Mesothelial cell of epicardium (in vitro differentiated cells): ENCODE measurements around the gene REPS1. TPM values are rescaled to one million over a fixed set of nuclear protein-coding genes. Genes with fewer than 3 reads are reported as not detected.

Experiments
- DNase-seq, 2 experiments: peaks; one replicate each; pipeline ENCODE4 v3.0.0; 2021; ENCODE audit warnings: low spot score in 2 of 2; ENCODE audit not compliant: unreplicated experiment in 2 of 2
- H3K27ac Mint-ChIP-seq: 2 replicates; pipeline ENCODE4 v1.8.0; 2021; ENCODE audit warnings: mixed read lengths
- H3K27me3 Mint-ChIP-seq: 2 replicates; pipeline ENCODE4 v1.8.0; 2021; ENCODE audit warnings: low read depth, mixed read lengths
- H3K36me3 Mint-ChIP-seq: 2 replicates; pipeline ENCODE4 v1.8.0; 2021; ENCODE audit warnings: mixed read lengths
- H3K4me1 Mint-ChIP-seq: 2 replicates; pipeline ENCODE4 v1.8.0; 2021; ENCODE audit warnings: mixed read lengths
- H3K4me3 Mint-ChIP-seq: 2 replicates; pipeline ENCODE4 v1.8.0; 2021; ENCODE audit warnings: mild to moderate bottlenecking, moderate library complexity, mixed read lengths
- H3K9me3 Mint-ChIP-seq: 2 replicates; pipeline ENCODE4 v1.8.0; 2021; ENCODE audit warnings: mixed read lengths
- total RNA-seq: library from RNA; stranded (reverse); gene quantifications from 3 replicates; pipeline ENCODE4 v1.2.1, GENCODE V29; 2021
- TF ChIP-seq, protein P1 (sequence below): fragments of 200-600 bp; sonication (generic); IDR thresholded peaks from one replicate; pipeline ENCODE4 v1.5.0; 2021; ENCODE audit warnings: antibody characterized with exemption; ENCODE audit not compliant: unreplicated experiment

Gene REPS1
- total RNA-seq, 1 donor from 2014 or later: 95.4 TPM

DNA sequence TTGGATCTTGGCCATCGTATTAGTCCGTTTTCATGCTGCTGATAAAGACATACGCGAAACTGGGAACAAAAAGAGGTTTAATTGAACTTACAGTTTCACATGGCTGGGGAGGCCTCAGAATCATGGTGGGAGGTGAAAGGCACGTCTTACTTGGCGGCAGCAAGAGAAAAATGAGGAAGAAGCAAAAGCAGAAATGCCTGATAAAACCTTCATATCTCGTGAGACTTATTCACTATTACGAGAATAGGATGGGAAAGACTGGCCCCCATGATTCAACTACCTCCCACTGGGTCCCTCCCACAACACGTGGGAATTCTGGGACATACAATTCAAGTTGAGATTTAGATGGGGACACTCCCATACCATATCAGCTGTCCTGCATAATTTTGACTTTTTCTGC, 20.1 kb upstream of the REPS1 start:
- TF ChIP-seq, protein P1, sequence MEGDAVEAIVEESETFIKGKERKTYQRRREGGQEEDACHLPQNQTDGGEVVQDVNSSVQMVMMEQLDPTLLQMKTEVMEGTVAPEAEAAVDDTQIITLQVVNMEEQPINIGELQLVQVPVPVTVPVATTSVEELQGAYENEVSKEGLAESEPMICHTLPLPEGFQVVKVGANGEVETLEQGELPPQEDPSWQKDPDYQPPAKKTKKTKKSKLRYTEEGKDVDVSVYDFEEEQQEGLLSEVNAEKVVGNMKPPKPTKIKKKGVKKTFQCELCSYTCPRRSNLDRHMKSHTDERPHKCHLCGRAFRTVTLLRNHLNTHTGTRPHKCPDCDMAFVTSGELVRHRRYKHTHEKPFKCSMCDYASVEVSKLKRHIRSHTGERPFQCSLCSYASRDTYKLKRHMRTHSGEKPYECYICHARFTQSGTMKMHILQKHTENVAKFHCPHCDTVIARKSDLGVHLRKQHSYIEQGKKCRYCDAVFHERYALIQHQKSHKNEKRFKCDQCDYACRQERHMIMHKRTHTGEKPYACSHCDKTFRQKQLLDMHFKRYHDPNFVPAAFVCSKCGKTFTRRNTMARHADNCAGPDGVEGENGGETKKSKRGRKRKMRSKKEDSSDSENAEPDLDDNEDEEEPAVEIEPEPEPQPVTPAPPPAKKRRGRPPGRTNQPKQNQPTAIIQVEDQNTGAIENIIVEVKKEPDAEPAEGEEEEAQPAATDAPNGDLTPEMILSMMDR: no peak
- peaks cover 16% of the 10 kb centered on the region for H3K4me1 Mint-ChIP-seq
- no peak overlapping the region for H3K4me3 Mint-ChIP-seq
- no peaks in the 10 kb centered on the region for H3K27me3 Mint-ChIP-seq
- H3K36me3 Mint-ChIP-seq: no peaks in the 10 kb centered on the region
- no peak overlapping the region for H3K27ac Mint-ChIP-seq
- H3K9me3 Mint-ChIP-seq: peaks cover 6% of the 10 kb centered on the region
- DNase-seq: no peak

DNA sequence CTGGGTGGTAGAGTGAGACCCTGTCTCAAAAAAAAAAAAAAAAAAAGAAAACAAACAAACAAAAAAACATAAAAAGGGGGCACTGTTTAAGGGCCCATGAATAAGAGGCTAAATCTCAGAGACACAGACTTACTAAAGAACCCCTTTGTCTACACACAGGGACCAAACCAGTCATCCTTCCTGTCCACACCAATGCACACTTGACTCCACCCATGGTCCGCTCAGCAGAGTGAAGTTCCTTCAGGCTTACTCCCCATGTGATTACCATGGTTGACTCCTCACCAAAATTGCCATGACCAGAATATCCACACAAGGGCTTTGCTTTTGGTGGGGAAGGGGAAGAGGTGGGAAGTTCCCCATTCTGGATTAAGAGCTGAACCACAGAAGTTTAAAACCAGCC, 19.4 kb upstream of the REPS1 start:
- DNase-seq: no peak
- no peaks in the 10 kb centered on the region for H3K36me3 Mint-ChIP-seq
- H3K9me3 Mint-ChIP-seq: peaks cover 6% of the 10 kb centered on the region
- H3K27me3 Mint-ChIP-seq: no peaks in the 10 kb centered on the region
- no peak overlapping the region for H3K4me3 Mint-ChIP-seq
- TF ChIP-seq, protein P1: no peak
- H3K4me1 Mint-ChIP-seq: peaks cover 13% of the 10 kb centered on the region
- no peak overlapping the region for H3K27ac Mint-ChIP-seq

DNA sequence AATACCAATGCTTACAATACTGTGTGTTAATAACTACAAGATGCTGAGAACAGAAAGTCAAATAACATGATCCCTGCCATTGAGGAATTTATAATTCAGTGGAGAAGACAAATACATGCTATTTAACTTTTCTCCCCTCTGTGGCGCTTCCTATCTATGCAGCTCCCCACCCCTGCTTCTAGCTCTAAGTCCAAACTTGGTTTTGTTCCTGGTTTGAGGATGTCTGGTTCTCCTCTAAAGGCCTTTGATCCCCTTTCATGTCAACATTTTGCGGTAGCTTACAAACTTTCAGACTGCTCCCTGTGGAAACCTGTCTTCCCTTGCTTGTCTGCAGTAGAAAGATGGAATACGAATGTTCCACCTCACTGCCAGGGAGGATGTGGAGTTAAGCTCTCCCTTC, 18.4 kb upstream of the REPS1 start:
- no peak overlapping the region for H3K27ac Mint-ChIP-seq
- TF ChIP-seq, protein P1: no peak
- peaks cover 6% of the 10 kb centered on the region for H3K9me3 Mint-ChIP-seq
- peaks cover 5% of the 10 kb centered on the region for H3K4me1 Mint-ChIP-seq
- no peak for DNase-seq
- no peaks in the 10 kb centered on the region for H3K27me3 Mint-ChIP-seq
- H3K4me3 Mint-ChIP-seq: no peak overlapping the region
- no peaks in the 10 kb centered on the region for H3K36me3 Mint-ChIP-seq

DNA sequence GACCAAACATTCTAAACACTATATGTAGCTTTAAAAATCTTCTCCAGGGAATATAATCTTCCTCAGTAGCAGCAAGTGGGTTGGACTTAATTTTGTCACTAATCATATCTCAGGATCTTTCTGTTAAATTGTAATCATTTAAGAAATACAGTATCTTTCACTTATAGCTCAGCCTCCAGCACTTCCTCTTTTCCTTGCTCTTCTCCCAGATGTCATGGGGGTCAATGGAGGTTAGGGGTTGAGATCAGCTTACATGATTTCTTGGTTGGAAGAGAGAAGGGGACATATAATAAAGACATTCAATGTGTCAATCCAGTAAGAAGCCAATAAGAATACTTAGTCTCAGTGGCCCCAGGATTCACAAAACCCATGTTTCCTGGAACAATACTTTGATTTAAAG, 15.7 kb upstream of the REPS1 start:
- H3K27me3 Mint-ChIP-seq: no peaks in the 10 kb centered on the region
- no peak overlapping the region for H3K4me3 Mint-ChIP-seq
- no peak for DNase-seq
- H3K27ac Mint-ChIP-seq: no peak overlapping the region
- no peaks in the 10 kb centered on the region for H3K36me3 Mint-ChIP-seq
- H3K9me3 Mint-ChIP-seq: peaks cover 6% of the 10 kb centered on the region
- TF ChIP-seq, protein P1: no peak
- peaks cover 5% of the 10 kb centered on the region for H3K4me1 Mint-ChIP-seq

DNA sequence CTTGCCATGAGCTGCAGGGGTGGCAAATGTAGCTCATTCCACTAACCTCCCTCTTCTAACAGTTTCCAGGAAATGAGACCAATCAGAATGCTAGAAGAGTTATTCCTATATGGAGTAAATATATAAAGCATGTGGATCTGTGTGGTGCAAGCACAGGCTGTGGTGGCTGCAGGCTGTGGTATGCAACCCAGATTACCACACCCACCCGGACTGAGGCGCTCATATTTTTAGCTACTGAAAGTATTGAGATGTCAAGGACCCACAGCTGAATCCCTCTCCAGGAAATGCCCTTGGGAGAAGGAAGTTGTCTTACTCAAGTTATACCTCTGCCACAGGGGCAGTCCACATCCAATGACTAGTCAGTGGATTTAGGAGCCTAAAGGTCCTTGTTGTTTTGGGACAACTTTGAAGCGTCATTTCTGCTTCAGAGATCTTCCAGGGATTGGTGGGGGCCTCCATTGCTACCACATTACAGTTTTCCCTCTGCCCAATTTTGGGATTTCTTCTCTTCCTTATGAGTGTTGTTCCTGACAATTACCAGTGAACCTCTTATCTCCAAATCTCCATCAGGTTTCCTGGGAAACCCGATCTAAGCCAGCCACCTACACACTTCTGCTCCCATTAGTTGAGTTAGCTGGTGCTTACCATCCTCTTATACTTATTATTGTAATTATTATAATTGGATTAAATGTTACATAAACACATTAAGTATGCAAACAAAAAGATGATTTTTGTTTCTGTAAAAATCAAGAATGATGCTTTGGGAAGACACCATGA, 12.1 kb upstream of the REPS1 start:
- no peaks in the 10 kb centered on the region for H3K27me3 Mint-ChIP-seq
- peaks cover 3% of the 10 kb centered on the region for H3K4me1 Mint-ChIP-seq
- no peak overlapping the region for H3K27ac Mint-ChIP-seq
- TF ChIP-seq, protein P1: no peak
- no peaks in the 10 kb centered on the region for H3K9me3 Mint-ChIP-seq
- H3K36me3 Mint-ChIP-seq: no peaks in the 10 kb centered on the region
- no peak overlapping the region for H3K4me3 Mint-ChIP-seq
- no peak for DNase-seq
